Measurements from ENCODE around the gene ARMH3. TPM values are rescaled to one million over a fixed set of nuclear protein-coding genes. Genes with fewer than 3 reads are reported as not detected.
"Not testable (repeated sequence)": the region's sequence is repeated elsewhere in the genome, so short reads cannot be mapped to it uniquely, and the experiment has no call there.

ARMH3 gene
- 6.0 and 17.7 TPM in 2 replicates for total RNA-seq (2014; rRNA removed; shearing (Covaris generic))

GRCh38 chr10:102055647-102056419, at the start of gene ARMH3:
TSS of gene ARMH3 (minus strand) at chr10:102056173. CDS start at chr10:102040114, 16,059 bp downstream.
- peak; percentile 96 for DNase-seq (ENCODE audit: low spot score)

GRCh38 chr10:102102421-102102820, 46.4 kb upstream of the ARMH3 start:
- DNase-seq (ENCODE audit: low spot score) = no peak

- DNase-seq (ENCODE audit: low spot score) = no peak
Measured at GRCh38 chr10:102101152-102101551, 45.2 kb upstream of the ARMH3 start.

- DNase-seq (ENCODE audit: low spot score) = no peak
Measured at GRCh38 chr10:102096449-102096848, 40.5 kb upstream of the ARMH3 start.

GRCh38 chr10:102090772-102091171, 34.8 kb upstream of the ARMH3 start:
- DNase-seq (ENCODE audit: low spot score) = peak; percentile 80

GRCh38 chr10:102086196-102086595, 30.2 kb upstream of the ARMH3 start:
- DNase-seq (ENCODE audit: low spot score) = no peak

GRCh38 chr10:102085336-102085735, 29.4 kb upstream of the ARMH3 start:
- no peak for DNase-seq (ENCODE audit: low spot score)

GRCh38 chr10:102083541-102083940, 27.6 kb upstream of the ARMH3 start:
- DNase-seq (ENCODE audit: low spot score) = no peak

- peak; percentile 85 for DNase-seq (ENCODE audit: low spot score)
Measured at GRCh38 chr10:102072673-102073527, 16.9 kb upstream of the ARMH3 start.

GRCh38 chr10:102069071-102069470, 13.1 kb upstream of the ARMH3 start:
- no peak for DNase-seq (ENCODE audit: low spot score)

GRCh38 chr10:102068216-102068615, 12.2 kb upstream of the ARMH3 start:
- no peak for DNase-seq (ENCODE audit: low spot score)

GRCh38 chr10:102067091-102067916, 11.3 kb upstream of the ARMH3 start:
- DNase-seq (ENCODE audit: low spot score) = no peak

- no peak for DNase-seq (ENCODE audit: low spot score)
Measured at GRCh38 chr10:102066399-102067088, 10.6 kb upstream of the ARMH3 start.

GRCh38 chr10:102065561-102066398, 9.8 kb upstream of the ARMH3 start:
- DNase-seq (ENCODE audit: low spot score) = peak; percentile 16

- peak; percentile 83 for DNase-seq (ENCODE audit: low spot score)
Measured at GRCh38 chr10:102064868-102065560, 9.0 kb upstream of the ARMH3 start, which contains the start of gene HPS6. TSS of gene HPS6 (plus strand) at chr10:102065349. CDS start at chr10:102065475, 126 bp downstream.

GRCh38 chr10:102064503-102064867, 8.5 kb upstream of the ARMH3 start:
- no peak for DNase-seq (ENCODE audit: low spot score)

- no peak for DNase-seq (ENCODE audit: low spot score)
Measured at GRCh38 chr10:102059987-102060386, 4.0 kb upstream of the ARMH3 start.

GRCh38 chr10:102054881-102055646, 909 bp downstream of the ARMH3 start:
- not testable (repeated sequence) for DNase-seq (ENCODE audit: low spot score)

- DNase-seq (ENCODE audit: low spot score) = no peak
Measured at GRCh38 chr10:102046095-102046494, 9.9 kb downstream of the ARMH3 start.

All from A172 (cell line).